Measurements from ENCODE around the gene RAB25.
"Not testable (repeated sequence)": the region's sequence is repeated elsewhere in the genome, so short reads cannot be mapped to it uniquely, and the experiment has no call there.

RAB25 gene

DNA sequence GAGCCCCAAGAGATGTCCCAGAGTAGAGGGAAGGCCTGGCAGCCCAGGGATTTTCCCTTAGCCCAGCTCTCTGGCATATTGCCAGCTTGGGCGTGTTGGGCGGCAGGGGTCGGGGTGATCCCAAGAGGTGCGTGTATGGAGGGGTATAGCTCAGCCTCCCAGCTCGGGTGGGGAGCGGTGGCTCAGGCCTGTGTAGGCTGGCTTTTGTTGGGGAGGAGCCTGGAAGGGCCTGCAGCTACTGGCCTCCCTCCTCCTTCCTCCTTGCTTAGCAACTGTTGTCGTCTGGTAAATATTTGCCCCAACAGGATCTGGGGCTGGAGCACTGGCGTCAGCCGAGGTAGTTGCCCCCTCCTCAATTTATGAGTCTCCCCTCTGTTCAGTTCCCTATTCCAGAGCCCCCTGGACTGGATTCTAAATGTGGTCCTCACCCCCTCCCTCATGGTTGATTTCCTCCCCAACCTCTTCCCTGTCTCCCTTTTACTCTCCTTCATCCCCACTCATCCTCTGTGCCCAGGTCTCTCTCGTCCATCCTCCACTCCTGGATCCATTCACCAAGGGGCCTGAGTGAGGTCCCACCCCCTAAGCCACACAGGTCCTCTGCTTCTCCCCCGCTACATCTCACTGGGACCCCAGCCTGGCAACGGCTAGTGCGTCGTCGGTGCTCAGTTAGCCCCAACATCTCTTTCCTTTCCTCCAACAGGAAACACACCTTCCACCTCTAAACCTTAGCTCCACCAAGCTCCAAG lies 43.3 kb downstream of the RAB25 start:
- peak; percentile 62 for DNase-seq

DNA sequence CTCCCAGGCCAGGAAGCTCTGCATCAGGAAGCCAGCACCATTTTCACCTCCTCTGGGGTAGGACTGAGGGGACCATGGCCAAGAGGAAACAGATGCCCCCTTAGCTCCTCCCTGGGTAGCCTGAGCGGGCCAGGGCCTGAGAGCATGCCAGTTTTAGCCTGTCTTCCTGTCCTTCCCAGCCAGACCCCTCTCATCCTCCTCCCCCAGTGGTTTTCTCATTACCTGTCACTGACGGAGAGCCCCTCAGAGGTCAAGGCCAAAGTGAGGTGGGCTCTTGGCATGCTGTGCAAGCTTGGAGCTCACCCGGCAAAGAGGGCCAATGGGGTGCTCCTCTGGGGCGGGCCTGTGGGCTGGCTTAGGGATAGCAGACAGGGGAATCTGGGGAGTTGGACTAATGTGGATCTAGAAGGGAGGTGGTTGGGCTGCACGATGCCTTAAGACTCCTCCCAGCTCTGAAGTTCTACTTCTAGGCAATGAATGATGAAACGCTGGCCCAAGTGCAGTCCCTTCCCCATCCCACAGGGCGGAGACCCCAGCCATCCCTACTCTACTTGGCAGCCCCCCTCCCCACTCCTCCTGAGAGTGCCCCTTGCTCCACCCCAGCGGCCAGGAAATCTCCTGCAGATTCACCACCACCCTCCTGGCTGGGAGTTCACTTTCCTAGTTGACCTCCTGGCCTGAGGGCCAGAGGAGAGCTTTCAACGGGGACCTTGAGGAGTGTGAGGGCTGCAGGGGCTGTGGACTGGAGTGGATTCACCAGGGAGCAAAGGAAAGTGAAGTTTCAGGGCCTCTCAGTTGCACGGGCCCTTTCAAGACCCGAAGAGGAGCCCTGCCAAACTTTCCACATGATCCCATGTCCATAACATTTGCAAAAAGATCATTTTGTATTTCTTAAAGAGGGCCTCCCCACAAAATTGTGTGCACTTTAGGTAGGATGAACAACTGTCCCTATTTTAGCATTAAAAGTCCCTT lies 44.2 kb downstream of the RAB25 start:
- DNase-seq, result no peak

DNA sequence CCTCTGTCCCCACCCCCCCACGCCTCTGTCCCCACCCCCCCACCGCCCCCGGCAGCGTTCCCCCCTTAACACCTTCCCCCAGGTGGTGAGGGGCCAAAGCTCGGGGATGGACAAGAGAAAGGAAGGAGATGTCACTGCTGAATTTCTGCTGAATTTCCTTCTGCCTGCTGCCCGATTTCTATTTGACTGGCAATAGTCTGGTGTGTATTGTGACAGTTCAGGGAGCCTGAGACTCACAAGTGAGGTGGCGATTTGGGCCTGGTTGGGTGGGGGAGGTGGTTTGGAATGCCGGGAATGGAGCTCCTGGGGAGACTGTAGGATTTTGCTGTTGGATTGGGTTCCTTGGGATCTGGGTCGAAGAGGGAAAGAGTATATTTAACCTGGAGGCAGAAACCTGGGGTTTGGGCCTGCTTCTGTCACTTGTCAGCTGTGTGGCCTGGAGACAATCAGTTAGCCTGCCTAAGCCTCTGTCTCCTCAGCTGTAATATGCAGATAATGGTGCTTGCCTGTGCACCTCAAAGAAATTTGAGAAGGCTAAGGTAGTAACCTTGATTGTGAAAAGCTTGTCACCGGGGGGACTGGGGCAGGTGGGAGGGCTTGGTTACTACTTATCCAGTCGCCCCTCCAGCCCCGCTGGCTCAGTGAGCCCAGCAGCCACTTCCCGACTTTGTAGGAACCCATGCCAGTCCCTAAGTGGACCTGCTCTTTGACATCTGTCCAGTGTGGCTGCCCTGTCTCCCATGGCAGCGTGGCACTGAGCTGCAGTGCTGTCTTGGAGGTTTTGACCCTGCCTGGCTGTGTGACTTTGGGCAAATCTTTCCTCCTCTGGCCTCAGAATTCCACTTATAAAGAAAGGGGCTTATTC lies 45.9 kb downstream of the RAB25 start:
- DNase-seq, result no peak

DNA sequence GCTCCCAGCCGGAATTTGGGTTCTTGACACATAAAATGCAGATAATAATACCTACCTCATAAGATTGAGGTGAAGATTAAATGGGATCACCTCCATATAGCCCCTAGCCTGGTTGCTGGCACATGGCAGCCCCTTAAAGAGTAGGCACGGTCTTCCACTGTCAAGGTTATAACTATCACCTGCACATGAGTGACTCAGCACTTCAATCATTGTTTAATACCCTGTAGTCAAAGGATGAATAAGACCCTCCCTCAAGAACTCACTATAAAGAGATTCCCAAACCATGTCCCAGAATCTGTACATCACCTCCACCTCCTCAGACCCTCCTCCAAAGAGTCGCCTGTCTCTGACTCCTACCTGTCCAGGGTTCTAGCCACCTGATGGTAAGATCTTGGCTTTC lies 47.1 kb downstream of the RAB25 start:
- no peak for DNase-seq

DNA sequence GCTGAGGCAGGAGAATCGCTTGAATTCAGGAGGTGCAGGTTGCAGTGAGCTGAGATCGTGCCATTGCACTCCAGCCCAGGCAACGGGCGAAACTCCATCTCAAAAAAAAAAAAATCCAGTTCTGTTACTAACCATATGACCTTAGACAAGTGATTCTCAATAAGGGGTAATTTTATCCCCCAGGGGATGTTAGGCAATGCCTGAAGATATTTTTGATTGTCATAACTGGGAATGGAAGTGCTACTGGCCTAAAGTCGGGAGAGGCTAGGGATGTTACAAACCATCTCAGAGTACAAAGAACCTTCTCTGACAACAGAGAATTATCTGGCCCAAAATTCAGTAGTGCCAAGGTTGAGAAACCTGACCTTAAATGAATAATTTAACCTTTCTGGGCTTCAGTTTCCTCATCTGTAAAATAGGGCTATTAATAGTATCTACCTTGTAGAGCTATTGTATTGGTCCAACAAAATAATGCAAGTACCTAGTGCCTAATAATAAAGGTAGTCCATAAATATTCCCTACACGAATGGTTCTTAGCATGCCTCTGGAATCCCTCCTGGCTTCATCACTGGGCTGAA lies 47.8 kb downstream of the RAB25 start:
- no peak for DNase-seq

DNA sequence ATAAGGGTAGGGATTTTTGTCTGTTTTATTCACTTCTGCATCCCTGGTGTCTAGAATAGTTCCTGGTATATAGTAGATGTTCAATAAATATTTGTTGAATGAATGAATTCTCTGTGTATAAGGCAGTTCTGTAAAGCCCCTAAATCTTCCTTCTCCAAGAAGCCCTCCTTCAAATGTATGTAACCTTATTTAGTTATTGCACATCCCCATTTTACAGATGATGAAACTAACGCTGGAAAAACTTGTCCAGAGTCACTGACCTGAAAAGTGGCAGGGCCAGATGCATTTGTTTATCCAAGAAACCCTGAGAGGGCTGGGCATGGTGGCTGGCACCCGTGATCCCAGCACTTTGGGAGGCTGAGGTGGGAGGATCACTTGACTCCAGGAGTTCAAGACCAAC lies 49.3 kb downstream of the RAB25 start:
- DNase-seq, result no peak

DNA sequence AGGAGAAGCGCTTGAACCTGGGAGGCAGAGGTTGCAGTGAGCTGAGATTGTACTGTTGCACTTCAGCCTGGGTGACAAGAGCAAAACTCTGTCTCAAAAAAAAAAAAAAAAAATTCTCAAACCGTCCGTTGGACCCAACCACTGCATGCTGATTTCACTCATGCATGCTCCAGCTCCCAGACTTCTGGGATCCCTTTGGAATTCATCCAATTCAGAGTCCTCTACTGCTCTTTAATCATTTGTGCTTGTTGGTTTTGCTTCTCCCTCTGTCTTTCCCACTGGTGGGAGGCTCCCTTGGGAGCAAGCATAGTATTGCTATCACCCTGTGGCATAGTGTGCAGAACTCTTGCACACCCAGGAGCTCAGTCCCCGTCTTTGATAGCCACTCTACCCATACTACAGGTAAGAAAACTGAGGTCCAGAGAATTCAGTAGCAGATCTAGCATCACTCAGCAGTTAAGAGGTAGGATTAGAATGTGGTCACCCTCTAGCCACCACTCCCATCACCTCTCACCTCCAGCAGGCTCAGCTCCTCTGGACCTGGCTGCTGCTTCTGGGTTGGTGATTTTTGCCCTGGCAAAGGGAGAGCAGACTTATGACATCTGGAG lies 50.5 kb downstream of the RAB25 start:
- no peak for DNase-seq

DNA sequence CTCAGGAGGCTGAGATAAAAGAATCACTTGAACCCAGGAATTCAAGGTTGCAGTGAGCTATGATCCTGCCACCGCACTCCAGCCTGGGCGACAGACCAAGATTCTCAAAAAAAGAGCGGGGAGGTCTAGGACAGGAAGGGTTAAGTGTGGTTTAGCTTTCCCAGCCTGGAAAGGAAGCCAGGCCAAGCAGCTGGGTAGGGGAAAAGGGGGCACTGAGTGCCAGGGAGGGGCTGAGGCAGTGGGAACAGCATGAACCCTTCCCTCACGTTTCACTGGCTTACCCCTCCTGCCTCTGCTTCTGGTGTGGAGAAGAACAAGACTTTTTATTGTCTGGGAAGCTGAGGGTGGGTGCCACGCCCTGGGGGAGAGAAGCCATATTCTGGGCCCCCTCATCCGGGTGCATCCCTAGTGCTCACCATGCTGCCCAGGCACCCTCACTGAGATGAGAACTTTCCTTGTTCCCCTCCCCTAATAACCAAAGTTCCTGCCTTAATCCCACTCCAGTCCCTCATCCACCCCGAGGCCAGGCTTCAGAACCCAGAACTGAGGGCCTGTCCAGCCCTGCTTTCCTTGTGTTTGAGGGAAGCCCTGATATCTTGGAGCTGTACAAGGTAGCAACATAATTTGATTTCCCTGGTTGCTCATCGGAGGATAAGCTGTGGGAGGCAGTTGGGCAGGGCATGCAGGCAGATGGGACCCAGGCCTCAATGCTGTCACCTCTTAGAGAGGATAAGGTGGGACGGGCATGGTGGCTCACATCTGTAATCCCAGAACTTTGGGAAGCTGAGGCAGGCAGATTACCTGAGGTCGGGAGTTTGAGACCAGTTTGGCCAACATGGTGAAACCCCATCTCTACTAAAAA lies 51.5 kb downstream of the RAB25 start:
- no peak for DNase-seq

DNA sequence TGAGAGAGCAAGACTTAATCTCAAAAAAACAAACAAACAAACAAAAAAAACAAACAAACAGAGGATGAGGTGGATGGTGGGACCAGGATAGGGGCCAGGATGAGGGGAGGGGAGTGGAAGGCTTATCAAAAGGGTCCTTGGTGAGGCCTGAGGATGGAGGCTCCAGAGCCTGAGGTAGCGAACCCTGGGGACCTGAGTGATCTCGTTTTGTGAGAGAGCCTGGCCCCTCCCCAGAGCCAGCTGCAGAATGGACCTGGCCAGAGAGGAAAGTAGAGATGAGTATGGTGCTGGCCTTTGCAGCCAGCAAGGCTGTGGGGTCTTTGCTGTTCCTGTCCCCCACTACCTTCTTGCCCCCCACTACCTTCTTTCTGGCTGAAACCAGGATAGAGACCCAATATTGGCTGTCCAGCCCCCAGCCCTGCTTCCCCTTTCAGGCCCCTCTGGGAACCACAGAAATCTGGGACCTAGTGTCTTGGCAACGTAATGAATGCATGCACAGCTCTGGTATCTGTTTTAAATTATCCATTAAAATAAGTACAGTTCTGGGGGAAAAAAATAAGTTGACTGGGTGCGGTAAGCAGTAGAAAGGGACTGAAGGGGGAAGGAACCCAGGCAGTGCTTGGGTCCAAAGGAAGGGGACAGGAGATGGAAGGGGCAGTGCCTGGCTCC lies 52.5 kb downstream of the RAB25 start:
- DNase-seq, result no peak

DNA sequence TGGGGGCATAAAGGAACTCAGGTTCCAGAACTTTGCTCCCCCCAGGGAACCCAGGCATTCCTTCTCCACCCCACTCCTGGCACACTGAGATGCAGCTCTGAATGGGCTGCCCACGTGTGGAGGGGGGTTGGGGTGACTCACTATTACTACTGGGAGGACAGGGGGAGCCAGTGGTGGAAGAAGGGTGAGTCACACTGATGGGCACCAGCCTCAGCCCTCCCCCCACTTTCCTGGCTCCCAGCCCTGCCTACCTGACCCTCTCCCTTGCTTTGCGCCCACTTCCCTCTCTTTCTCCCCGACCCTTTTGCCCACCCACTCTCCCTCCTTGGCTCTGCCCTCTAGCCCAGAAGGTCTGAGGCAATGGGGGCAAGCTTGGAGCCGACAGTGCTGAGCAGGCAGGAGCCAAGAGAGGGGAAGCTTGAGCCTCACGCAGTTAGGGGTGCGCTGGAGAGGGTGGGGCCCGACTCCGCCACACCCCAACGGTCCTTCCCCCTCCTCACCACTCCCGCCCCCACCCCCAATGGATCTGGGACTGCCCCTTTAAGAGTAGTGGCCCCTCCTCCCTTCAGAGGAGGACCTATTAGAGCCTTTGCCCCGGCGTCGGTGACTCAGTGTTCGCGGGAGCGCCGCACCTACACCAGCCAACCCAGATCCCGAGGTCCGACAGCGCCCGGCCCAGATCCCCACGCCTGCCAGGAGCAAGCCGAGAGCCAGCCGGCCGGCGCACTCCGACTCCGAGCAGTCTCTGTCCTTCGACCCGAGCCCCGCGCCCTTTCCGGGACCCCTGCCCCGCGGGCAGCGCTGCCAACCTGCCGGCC lies 53.4 kb downstream of the RAB25 start, which contains the start of gene LMNA:
Gene LMNA, plus strand, starts transcription at position 611 of the 818 bp plus-strand sequence. CDS start 208 bp downstream, outside the sequence.
- DNase-seq, result peak; percentile 77

DNA sequence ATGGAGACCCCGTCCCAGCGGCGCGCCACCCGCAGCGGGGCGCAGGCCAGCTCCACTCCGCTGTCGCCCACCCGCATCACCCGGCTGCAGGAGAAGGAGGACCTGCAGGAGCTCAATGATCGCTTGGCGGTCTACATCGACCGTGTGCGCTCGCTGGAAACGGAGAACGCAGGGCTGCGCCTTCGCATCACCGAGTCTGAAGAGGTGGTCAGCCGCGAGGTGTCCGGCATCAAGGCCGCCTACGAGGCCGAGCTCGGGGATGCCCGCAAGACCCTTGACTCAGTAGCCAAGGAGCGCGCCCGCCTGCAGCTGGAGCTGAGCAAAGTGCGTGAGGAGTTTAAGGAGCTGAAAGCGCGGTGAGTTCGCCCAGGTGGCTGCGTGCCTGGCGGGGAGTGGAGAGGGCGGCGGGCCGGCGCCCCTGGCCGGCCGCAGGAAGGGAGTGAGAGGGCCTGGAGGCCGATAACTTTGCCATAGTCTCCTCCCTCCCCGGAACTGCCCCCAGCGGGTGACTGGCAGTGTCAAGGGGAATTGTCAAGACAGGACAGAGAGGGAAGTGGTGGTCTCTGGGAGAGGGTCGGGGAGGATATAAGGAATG lies 54.1 kb downstream of the RAB25 start:
- DNase-seq, result no peak

DNA sequence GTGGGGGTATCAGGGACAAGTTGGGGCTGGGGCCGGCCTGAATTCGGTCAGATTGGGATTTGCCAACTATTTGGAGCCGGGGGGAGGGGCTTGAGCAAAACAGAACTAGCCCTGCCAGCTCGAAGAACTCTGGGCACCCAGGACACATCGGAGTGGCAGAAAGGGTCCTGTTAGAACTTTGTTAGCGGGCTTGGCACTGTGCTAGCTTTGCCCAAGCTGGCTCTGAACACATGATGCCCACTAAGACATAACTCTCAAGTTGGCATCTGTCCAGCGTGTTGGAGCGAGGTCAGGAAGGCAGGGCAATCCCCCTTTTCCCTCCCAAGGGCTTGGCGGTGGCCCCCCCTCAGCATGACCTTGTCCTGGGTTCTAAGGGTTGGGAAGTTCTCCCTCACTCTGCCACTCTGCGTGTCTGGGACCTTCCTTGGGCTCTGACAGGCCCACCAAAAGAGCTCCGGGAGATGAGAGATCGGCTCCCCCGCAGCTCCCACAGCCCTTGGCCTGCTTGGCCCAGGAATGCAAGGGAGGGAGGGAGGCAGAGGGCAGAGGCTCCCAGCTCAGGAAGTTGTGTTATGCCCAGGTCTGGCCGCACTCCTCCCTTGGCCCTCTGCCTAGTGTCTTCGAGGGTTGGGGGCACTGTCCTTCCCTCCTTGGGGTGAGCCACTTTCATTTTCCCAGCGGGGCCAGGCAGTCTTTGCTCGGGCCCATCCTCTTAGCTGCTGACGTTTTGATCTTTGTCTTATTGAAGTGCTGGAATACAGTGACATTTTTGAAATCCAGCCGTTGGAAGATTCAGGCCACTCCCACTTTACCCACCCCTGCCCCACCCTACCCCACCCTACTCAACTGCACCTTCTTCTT lies 54.8 kb downstream of the RAB25 start:
- DNase-seq, result no peak

DNA sequence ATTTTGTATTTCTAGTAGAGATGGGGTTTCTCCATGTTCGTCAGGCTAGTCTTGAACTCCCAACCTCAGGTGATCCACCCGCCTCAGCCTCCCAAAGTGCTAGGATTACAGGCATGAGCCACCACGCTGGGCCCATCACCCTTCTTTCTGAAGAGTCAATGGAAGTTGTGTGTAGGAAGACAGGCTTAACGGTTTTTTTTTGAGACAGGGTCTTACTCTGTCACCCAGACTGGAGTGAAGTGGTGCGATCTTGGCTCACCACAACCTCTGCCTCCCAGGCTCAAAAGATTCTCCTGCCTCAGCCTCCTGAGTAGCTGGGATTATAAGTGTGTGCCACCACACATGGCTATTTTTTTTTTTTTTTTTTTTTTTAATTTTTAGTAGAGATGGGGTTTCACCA lies 55.8 kb downstream of the RAB25 start:
- DNase-seq, result not testable (repeated sequence)

DNA sequence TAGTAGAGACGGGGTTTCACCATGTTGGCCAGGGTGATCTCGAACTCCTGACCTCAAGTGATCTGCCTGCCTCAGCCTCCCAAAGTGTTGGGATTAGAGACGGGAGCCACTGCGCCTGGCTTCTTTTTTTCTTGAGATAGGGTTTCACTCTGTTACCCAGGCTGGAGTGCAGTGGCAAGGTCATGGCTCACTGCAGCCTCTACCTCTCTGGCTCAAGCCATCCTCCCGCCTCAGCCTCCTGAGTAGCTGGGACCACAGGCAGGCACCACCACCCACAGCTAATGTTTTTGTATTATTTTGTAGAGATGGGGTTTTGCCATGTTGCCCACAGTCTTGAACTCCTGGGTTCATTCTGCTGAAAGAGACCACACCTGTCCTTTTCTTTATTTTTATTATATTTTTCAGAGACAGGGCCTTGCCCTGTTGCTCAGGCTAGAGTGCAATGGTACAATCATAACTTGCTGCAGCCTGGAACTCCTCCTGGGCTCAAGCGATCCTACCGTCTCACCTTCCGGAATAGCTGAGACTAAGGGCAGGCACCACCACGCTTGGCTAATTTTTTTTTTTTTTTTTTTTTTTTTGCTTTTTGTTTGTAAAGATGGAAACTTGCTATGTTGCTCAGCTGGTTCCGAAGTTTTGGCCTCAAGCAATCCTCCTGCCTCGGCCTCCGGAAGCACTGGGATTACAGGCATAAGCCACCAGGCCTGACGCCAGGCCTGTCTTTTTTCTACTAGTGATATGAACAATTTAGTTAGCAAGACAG lies 56.6 kb downstream of the RAB25 start:
- no peak for DNase-seq

DNA sequence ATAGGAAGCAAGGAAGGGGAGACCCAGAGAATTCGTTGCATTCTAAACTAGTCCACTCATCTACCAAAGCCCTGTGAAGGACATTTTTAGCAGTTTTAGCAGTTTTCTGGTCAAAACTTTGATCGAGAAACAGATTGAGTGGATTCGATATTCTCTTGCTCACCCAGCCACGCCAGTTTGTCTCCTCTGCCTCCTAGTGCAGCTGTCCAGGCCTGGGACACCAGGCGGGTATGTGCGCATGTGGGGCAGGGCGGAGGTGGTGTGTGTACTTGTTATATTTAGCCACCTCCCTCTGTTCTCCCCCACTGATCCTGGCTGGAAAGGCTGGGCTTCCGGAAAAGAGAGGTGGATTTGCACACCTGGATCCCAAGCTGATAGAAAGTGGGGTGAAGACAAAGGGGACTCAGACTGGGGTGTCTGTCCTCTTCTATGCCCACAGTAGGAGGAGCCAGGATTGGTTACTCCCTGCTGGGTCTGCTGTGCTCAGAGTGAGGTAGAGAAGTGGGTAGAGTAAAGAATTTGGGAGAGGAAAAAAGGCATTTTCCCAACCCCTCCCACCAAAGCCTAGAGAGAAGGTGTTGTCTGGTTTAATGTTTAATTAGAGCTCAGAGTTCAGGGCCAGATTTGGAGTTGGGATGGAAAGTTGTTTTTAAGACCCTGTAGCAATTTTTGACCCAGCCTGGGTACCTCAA lies 57.4 kb downstream of the RAB25 start:
- no peak for DNase-seq

DNA sequence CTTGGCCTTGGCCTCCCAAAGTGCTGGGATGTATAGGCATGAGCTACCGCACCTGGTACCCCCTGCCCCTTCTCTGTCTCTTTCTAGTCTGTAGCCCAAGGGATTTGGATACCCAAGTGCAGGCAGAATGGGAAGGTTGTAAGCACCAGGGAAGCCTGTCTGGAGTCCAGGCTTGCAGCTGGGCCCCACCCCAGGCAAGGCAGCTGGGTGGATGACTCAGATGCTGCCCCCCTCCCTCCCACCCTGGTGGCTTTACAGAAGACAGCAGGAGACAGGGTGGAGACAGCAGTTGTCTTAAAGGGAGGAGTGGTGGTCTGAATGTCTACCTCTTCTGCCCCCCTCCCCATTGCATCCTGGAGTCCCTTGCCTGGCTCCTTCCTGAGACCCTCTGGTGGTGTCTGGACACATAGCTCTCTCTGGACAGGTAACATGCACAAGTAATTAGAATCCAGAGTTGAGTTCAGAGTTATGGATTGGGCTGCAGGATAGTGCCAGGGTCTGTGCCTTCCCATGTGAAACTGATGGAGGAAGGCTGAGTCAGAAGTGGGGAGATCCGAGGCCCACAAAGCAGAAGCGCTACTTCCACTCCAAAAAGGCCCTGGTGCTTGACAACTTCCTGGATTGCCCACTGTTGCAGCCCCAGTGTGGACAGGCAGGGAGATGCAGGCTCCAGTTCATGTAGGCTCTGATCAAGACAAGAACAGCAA lies 58.7 kb downstream of the RAB25 start:
- no peak for DNase-seq
